CD4-positive, alpha-beta T cell (primary cell): ENCODE measurements around the gene KCNIP2. TPM values are rescaled to one million over a fixed set of nuclear protein-coding genes. Genes with fewer than 3 reads are reported as not detected.
A peak's percentile ranks its signal among the peaks of the same experiment; 100 is the strongest.

Source experiments
- ATAC-seq: fragments of 200-7000 bp; cut with Tn5 transposase; one replicate; pipeline ENCODE4 v1.10.0; 2022; ENCODE audit warnings: mild to moderate bottlenecking; ENCODE audit not compliant: poor library complexity
- CTCF ChIA-PET: fragments of 350-600 bp; sonication (Branson Sonifier 250); formaldehyde crosslinking; loops from one replicate; lab custom pipeline; 2021; ENCODE audit warnings: antibody characterized with exemption, inconsistent platforms; lab: Charles Lee
- POLR2A ChIA-PET: fragments of 350-600 bp; sonication (Branson Sonifier 250); formaldehyde crosslinking; loops from one replicate; lab custom pipeline; 2021; ENCODE audit warnings: antibody characterized with exemption, inconsistent platforms; lab: Charles Lee
- DNase-seq, 14 experiments: peaks; one replicate each; pipeline ENCODE4 v3.0.0-alpha.2; 2013 to 2020; ENCODE audit warnings: mixed read lengths in 2 of 14
- H3K27ac ChIP-seq, 2 donors: one replicate each; pipeline versions ENCODE4 v1.5.1 to v1.7.0; 2013; ENCODE audit warnings: low read length in 2 of 2, low read depth in 1 of 2, mild to moderate bottlenecking in 1 of 2
- H3K27me3 ChIP-seq, 2 experiments: 1 replicate in 1 of 2; 2 replicates in 1 of 2; pipeline versions ENCODE4 v1.6.1 to v1.7.0; 2013; ENCODE audit warnings: low read length in 2 of 2, control low read depth in 1 of 2, mild to moderate bottlenecking in 1 of 2, moderate library complexity in 1 of 2; ENCODE audit not compliant: insufficient read depth in 2 of 2, control insufficient read depth in 1 of 2
- H3K36me3 ChIP-seq: one replicate; pipeline ENCODE4 v1.6.1; 2013; ENCODE audit warnings: low read length, control low read depth; ENCODE audit not compliant: insufficient read depth
- H3K4me1 ChIP-seq: one replicate; pipeline ENCODE4 v1.6.1; 2013; ENCODE audit warnings: low read length, control low read depth; ENCODE audit not compliant: insufficient read depth
- H3K4me3 ChIP-seq: one replicate; pipeline ENCODE4 v1.5.1; 2013; ENCODE audit warnings: mild to moderate bottlenecking, low read length, moderate library complexity
- H3K9me3 ChIP-seq, 2 experiments: 1 replicate in 1 of 2; 2 replicates in 1 of 2; pipeline versions ENCODE4 v1.6.1 to v1.7.0; 2013; ENCODE audit warnings: low read length in 2 of 2, mild to moderate bottlenecking in 2 of 2, control low read depth in 1 of 2, moderate library complexity in 1 of 2; ENCODE audit not compliant: control insufficient read depth in 1 of 2, insufficient read depth in 1 of 2
- H3K27ac Mint-ChIP-seq: one replicate; pipeline ENCODE4 v1.8.0; 2020; ENCODE audit warnings: mixed read lengths
- H3K27me3 Mint-ChIP-seq: one replicate; pipeline ENCODE4 v1.8.0; 2021; ENCODE audit warnings: mixed read lengths
- H3K36me3 Mint-ChIP-seq: one replicate; pipeline ENCODE4 v1.8.0; 2021; ENCODE audit warnings: low read depth, mixed read lengths
- H3K4me1 Mint-ChIP-seq: one replicate; pipeline ENCODE4 v1.8.0; 2021; ENCODE audit warnings: low read depth, mixed read lengths
- H3K4me3 Mint-ChIP-seq: one replicate; pipeline ENCODE4 v1.8.0; 2020; ENCODE audit warnings: mild to moderate bottlenecking, mixed read lengths
- H3K9me3 Mint-ChIP-seq: one replicate; pipeline ENCODE4 v1.8.0; 2020; ENCODE audit warnings: mixed read lengths
- CTCF ChIP-seq: fragments of 200-600 bp; IDR thresholded peaks from one replicate; pipeline ENCODE4 v1.8.0; 2022; ENCODE audit warnings: antibody characterized with exemption, mild to moderate bottlenecking
- intact Hi-C, 2 experiments: fragments of 100-400 bp; cut with DNase I in 1 of 2; cut with micrococcal nuclease in 1 of 2; formaldehyde crosslinking; loops; one replicate each; pipeline versions ENCODE4 v1.15.1 to v1.9.0; 2023 to 2025; cut with DNase I, micrococcal nuclease
- total RNA-seq, 174 experiments: library from RNA in 2 of 174; stranded (reverse) in 2 of 174; gene quantifications; one replicate each; pipeline ENCODE4 v1.2.3 and lab custom pipeline; 2021 to 2026

The KCNIP2 gene
- total RNA-seq, 2 experiments from 2014 or later = 0.77 to 1.6 TPM

- no peak for TF ChIP-seq CTCF
- Mint-ChIP-seq H3K4me1 (peaks cover 43% of the 10 kb centered on the region), H3K9me3 (no peaks in the 10 kb centered on the region), H3K27me3 (no peaks in the 10 kb centered on the region), H3K27ac (peak overlapping the region; percentile 61), H3K36me3 (peaks cover 83% of the 10 kb centered on the region), H3K4me3 (no peak overlapping the region)
- Histone ChIP-seq H3K4me1 (no peaks in the 10 kb centered on the region), H3K4me3 (no peak overlapping the region), H3K9me3 (no peaks in the 10 kb centered on the region), H3K27ac (no peak overlapping the region), H3K27me3 (no peaks in the 10 kb centered on the region), H3K36me3 (peaks cover 90% of the 10 kb centered on the region)
- ChIA-PET POLR2A (interaction anchor here (0.7 to 2.5 kb wide), 2 partner anchors 15 to 330 kb away, joined by 3 to 8 read pairs; partner anchors contain the start of gene OGA), CTCF (interaction anchor here (0.6 kb wide), 1 partner anchor 19 kb away, joined by 3 read pairs; no protein-coding TSS in a partner anchor)
- DNase-seq = no peak
- ATAC-seq = no peak
- intact Hi-C loops = no loop called here
Observed at GRCh38 chr10:101803511-101803910, 40.1 kb downstream of the KCNIP2 start.

- H3K36me3 ChIP-seq = peaks cover 96% of the 10 kb centered on the region
- no peaks in the 10 kb centered on the region for H3K9me3 ChIP-seq
- Mint-ChIP-seq H3K4me1 (peaks cover 52% of the 10 kb centered on the region), H3K27ac (peak overlapping the region; percentile 10), H3K27me3 (no peaks in the 10 kb centered on the region), H3K36me3 (peaks cover 98% of the 10 kb centered on the region), H3K9me3 (no peaks in the 10 kb centered on the region), H3K4me3 (no peak overlapping the region)
- no peaks in the 10 kb centered on the region for H3K4me1 ChIP-seq
- no peak overlapping the region for H3K27ac ChIP-seq
- intact Hi-C loops = no loop called here
- TF ChIP-seq CTCF = no peak
- ChIA-PET POLR2A (interaction anchor here (1.8 to 3.8 kb wide), 3 partner anchors 13 to 21 kb away, joined by 4 to 20 read pairs (median 11); partner anchors contain the start of genes NPM3 and OGA), CTCF (interaction anchor here (2.4 kb wide), 1 partner anchor 16 kb away, joined by 7 read pairs; no protein-coding TSS in a partner anchor)
- ATAC-seq (no peak), DNase-seq (no peak)
- no peak overlapping the region for H3K4me3 ChIP-seq
- no peaks in the 10 kb centered on the region for H3K27me3 ChIP-seq
Observed at GRCh38 chr10:101797403-101798059, 46.1 kb downstream of the KCNIP2 start.

GRCh38 chr10:101793526-101793925 is 50.1 kb downstream of the KCNIP2 start:
- Mint-ChIP-seq H3K4me1 (peaks cover 26% of the 10 kb centered on the region), H3K27ac (no peak overlapping the region), H3K36me3 (peaks cover 91% of the 10 kb centered on the region), H3K9me3 (no peaks in the 10 kb centered on the region), H3K4me3 (no peak overlapping the region), H3K27me3 (no peaks in the 10 kb centered on the region)
- H3K27ac ChIP-seq = no peak overlapping the region
- no peaks in the 10 kb centered on the region for H3K9me3 ChIP-seq
- H3K27me3 ChIP-seq = no peaks in the 10 kb centered on the region
- H3K36me3 ChIP-seq = peaks cover 92% of the 10 kb centered on the region
- H3K4me3 ChIP-seq = no peak overlapping the region
- H3K4me1 ChIP-seq = no peaks in the 10 kb centered on the region
- ChIA-PET CTCF (no interaction called here), POLR2A (no interaction called here)
- TF ChIP-seq CTCF = no peak
- ATAC-seq (no peak), DNase-seq (no peak)
- intact Hi-C loops = no loop called here
